OCI-LY1 (cell line): Measurements from ENCODE around the gene SLC44A3.

Experiments used
- H2AFZ ChIP-seq: fragments of 200-600 bp; sonication (generic), shearing (Covaris generic); 2 replicates; pipeline ENCODE4 v1.6.0; 2014; ENCODE audit warnings: antibody characterized with exemption, mild to moderate bottlenecking, low read length
- H3F3A ChIP-seq: fragments of 200-600 bp; sonication (generic), shearing (Covaris generic); 2 replicates; pipeline ENCODE4 v1.6.0; 2014; ENCODE audit warnings: mild to moderate bottlenecking, antibody characterized with exemption, low read length, moderate library complexity; ENCODE audit not compliant: insufficient read depth
- H3K27ac ChIP-seq: fragments of 200-600 bp; sonication (generic); 2 replicates; pipeline ENCODE4 v1.5.1; 2014; ENCODE audit warnings: low read length, mixed run types, mild to moderate bottlenecking, low read depth; ENCODE audit not compliant: poor library complexity, severe bottlenecking
- H3K27me3 ChIP-seq: fragments of 200-600 bp; sonication (generic); 2 replicates; pipeline ENCODE4 v1.6.0; 2014; ENCODE audit warnings: antibody characterized with exemption, mild to moderate bottlenecking, low read length, moderate library complexity; ENCODE audit not compliant: insufficient read depth
- H3K36me3 ChIP-seq: fragments of 200-600 bp; sonication (generic); 2 replicates; pipeline ENCODE4 v1.6.1; 2014; ENCODE audit warnings: mild to moderate bottlenecking, antibody characterized with exemption, low read length, moderate library complexity, mixed read lengths; ENCODE audit not compliant: insufficient read depth
- H3K4me1 ChIP-seq: fragments of 200-600 bp; sonication (generic); 2 replicates; pipeline ENCODE4 v1.5.1; 2014; ENCODE audit warnings: mild to moderate bottlenecking, low read length, moderate library complexity; ENCODE audit not compliant: insufficient read depth, severe bottlenecking
- H3K4me2 ChIP-seq: fragments of 200-600 bp; sonication (generic), shearing (Covaris generic); 2 replicates; pipeline ENCODE4 v1.6.1; 2014; ENCODE audit warnings: low read length
- H3K4me3 ChIP-seq: fragments of 200-600 bp; sonication (generic); 2 replicates; pipeline ENCODE4 v1.5.1; 2014; ENCODE audit warnings: low read length, low read depth, mild to moderate bottlenecking, mixed read lengths; ENCODE audit not compliant: poor library complexity, severe bottlenecking
- H3K79me2 ChIP-seq: fragments of 200-600 bp; shearing (Covaris generic); 2 replicates; pipeline ENCODE4 v1.6.1; 2016; ENCODE audit warnings: mixed run types, low read length, mixed read lengths; ENCODE audit not compliant: insufficient read depth
- H3K9ac ChIP-seq: fragments of 200-600 bp; sonication (generic), shearing (Covaris generic); 2 replicates; pipeline ENCODE4 v1.6.1; 2014; ENCODE audit warnings: mild to moderate bottlenecking, low read length, mixed read lengths
- H3K9me2 ChIP-seq: fragments of 200-600 bp; sonication (generic), shearing (Covaris generic); 2 replicates; pipeline ENCODE4 v1.6.1; 2014; ENCODE audit warnings: low read depth, mild to moderate bottlenecking, low read length, mixed read lengths
- H3K9me3 ChIP-seq: fragments of 200-600 bp; shearing (Covaris generic); 2 replicates; pipeline ENCODE4 v1.6.1; 2014; ENCODE audit warnings: low read length, mixed read lengths
- H4K20me1 ChIP-seq: fragments of 200-600 bp; sonication (generic), shearing (Covaris generic); 2 replicates; pipeline ENCODE4 v1.6.0; 2016; ENCODE audit warnings: mild to moderate bottlenecking, low read length; ENCODE audit not compliant: insufficient read depth
- EZH2 ChIP-seq: fragments of 200-600 bp; sonication (generic), shearing (Covaris generic); IDR thresholded peaks from 2 replicates; pipeline ENCODE4 v1.8.0; 2017; ENCODE audit warnings: borderline replicate concordance, mixed run types, mild to moderate bottlenecking, antibody characterized with exemption, low read length, moderate library complexity, mixed read lengths
- TF ChIP-seq, protein P1 (sequence below): fragments of 200-600 bp; sonication (generic), shearing (Covaris generic); IDR thresholded peaks from 2 replicates; pipeline ENCODE4 v1.5.1; 2017; ENCODE audit warnings: mild to moderate bottlenecking, antibody characterized with exemption, low read length, moderate library complexity, mixed read lengths

Gene SLC44A3

DNA sequence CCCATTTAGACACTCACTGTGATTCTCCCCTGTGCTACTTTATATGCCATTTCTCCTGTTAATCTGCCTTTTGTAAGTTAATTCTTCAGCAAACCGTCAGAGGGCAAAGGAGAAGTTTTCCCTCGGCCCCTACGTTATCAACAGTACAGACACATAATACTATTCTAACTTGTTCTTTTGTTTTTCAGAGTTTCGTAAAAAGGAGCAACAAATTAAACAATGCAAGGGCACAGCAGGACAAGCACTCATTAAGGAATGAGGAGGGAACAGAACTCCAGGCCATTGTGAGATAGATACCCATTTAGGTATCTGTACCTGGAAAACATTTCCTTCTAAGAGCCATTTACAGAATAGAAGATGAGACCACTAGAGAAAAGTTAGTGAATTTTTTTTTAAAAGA, 74.5 kb downstream of the SLC44A3 start:
- H3K9ac ChIP-seq: no peak overlapping the region
- no peaks in the 10 kb centered on the region for H3K9me2 ChIP-seq
- no peaks in the 10 kb centered on the region for H3K36me3 ChIP-seq
- H3K27me3 ChIP-seq: no peaks in the 10 kb centered on the region
- H3K4me3 ChIP-seq: no peak overlapping the region
- H3K9me3 ChIP-seq: no peaks in the 10 kb centered on the region
- TF ChIP-seq, protein P1, sequence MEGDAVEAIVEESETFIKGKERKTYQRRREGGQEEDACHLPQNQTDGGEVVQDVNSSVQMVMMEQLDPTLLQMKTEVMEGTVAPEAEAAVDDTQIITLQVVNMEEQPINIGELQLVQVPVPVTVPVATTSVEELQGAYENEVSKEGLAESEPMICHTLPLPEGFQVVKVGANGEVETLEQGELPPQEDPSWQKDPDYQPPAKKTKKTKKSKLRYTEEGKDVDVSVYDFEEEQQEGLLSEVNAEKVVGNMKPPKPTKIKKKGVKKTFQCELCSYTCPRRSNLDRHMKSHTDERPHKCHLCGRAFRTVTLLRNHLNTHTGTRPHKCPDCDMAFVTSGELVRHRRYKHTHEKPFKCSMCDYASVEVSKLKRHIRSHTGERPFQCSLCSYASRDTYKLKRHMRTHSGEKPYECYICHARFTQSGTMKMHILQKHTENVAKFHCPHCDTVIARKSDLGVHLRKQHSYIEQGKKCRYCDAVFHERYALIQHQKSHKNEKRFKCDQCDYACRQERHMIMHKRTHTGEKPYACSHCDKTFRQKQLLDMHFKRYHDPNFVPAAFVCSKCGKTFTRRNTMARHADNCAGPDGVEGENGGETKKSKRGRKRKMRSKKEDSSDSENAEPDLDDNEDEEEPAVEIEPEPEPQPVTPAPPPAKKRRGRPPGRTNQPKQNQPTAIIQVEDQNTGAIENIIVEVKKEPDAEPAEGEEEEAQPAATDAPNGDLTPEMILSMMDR: no peak
- no peak for TF ChIP-seq EZH2
- H3F3A ChIP-seq: no peaks in the 10 kb centered on the region
- no peak overlapping the region for H3K27ac ChIP-seq
- no peak overlapping the region for H2AFZ ChIP-seq
- H3K79me2 ChIP-seq: no peaks in the 10 kb centered on the region
- H3K4me1 ChIP-seq: no peaks in the 10 kb centered on the region
- H3K4me2 ChIP-seq: no peak overlapping the region
- H4K20me1 ChIP-seq: no peaks in the 10 kb centered on the region

DNA sequence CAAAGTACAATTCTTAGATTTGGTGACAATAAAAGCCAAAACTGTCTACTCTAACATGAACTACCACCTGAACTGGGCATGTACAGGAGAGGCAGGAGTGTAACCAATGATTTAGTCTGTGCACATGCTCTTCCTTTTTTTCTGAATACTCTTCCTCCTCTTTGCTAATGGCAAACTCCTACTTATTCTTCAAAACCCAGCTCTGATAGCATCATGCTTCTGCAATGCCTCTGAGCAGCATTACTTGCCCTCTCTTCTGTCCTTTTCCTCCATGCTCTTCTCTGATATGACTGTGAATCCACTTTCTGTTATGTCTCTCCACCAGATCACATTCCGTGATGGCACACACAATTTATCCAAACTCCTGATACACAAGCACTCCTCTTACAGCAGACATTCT, 75.4 kb downstream of the SLC44A3 start:
- H3K27ac ChIP-seq: no peak overlapping the region
- H3K27me3 ChIP-seq: no peaks in the 10 kb centered on the region
- TF ChIP-seq, protein P1: no peak
- TF ChIP-seq EZH2: no peak
- no peaks in the 10 kb centered on the region for H3K4me1 ChIP-seq
- H3K4me3 ChIP-seq: no peak overlapping the region
- H3K4me2 ChIP-seq: no peak overlapping the region
- H3K9me3 ChIP-seq: no peaks in the 10 kb centered on the region
- H2AFZ ChIP-seq: no peak overlapping the region
- no peaks in the 10 kb centered on the region for H3K36me3 ChIP-seq
- no peak overlapping the region for H3K9ac ChIP-seq
- H3F3A ChIP-seq: no peaks in the 10 kb centered on the region
- no peaks in the 10 kb centered on the region for H4K20me1 ChIP-seq
- no peaks in the 10 kb centered on the region for H3K79me2 ChIP-seq
- no peaks in the 10 kb centered on the region for H3K9me2 ChIP-seq

DNA sequence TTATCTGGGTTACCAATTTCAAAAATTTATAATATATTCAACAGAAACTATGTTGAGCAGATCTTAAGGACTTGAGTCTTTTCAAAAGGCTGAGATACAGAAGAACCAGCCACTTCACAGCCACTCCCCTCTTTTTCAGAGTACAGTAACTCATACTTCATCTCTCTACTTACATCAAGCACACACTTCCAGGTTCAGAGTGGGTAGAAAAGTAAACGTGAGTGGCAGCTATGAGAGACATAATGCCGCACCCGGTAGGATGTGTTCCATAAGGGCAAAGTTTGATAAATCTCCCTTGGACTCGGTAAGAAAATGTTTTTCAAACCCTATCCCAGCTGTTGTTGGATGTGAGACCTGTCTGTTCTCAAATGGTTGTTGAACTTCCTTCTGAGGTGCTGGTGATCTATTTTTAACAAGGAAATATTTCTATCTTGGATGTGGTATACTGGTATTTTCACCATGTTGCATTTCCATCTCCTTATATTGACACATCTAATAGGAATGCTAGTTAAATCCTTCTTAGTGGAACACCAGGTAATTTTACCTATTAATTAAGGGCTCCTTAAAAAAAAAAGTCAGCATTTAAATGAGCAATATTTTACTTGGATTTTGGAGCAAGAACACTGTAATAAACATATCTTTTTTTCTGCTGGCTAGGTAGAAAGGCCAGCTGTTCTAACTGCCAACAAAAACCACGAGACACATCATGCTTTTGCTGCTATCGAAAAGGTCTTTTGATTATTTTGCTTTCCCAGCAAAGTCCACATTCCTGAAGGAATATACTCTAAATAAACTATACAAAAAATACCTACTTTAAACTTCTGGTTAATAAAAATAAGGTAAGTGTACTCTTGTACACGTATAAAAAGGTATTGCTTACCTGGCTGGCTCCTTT, 78.6 kb downstream of the SLC44A3 start:
- Histone ChIP-seq H3K27ac (no peak overlapping the region), H4K20me1 (no peaks in the 10 kb centered on the region), H3F3A (no peaks in the 10 kb centered on the region), H3K79me2 (no peaks in the 10 kb centered on the region), H3K9me2 (no peaks in the 10 kb centered on the region), H3K4me2 (no peak overlapping the region), H3K4me1 (no peaks in the 10 kb centered on the region), H3K36me3 (no peaks in the 10 kb centered on the region), H3K9ac (no peak overlapping the region), H3K9me3 (no peaks in the 10 kb centered on the region), H3K27me3 (no peaks in the 10 kb centered on the region), H2AFZ (no peak overlapping the region), H3K4me3 (no peak overlapping the region)
- TF ChIP-seq EZH2: no peak
- TF ChIP-seq, protein P1: no peak
